HG03135 (cell line): Measurements from ENCODE around the gene SOWAHC.

ENCODE experiments used
- ATAC-seq: cut with Tn5 transposase; IDR thresholded peaks from one replicate; pipeline ENCODE4 v1.9.1; 2021; ENCODE audit warnings: mild to moderate bottlenecking, moderate library complexity; ENCODE audit not compliant: unreplicated experiment

Gene SOWAHC

GRCh38 chr2:109645412-109646184 lies 31.4 kb downstream of the SOWAHC start:
- ATAC-seq = no peak

GRCh38 chr2:109646961-109647360 lies 32.8 kb downstream of the SOWAHC start:
- ATAC-seq = no peak

- no peak for ATAC-seq
These were observed 33.5 kb downstream of the SOWAHC start for GRCh38 chr2:109647636-109648035.

- no peak for ATAC-seq
These were observed 33.9 kb downstream of the SOWAHC start for GRCh38 chr2:109648041-109648527.

GRCh38 chr2:109649736-109650695 lies 35.9 kb downstream of the SOWAHC start:
- ATAC-seq = no peak

GRCh38 chr2:109654326-109655050 lies 40.3 kb downstream of the SOWAHC start:
- no peak for ATAC-seq

- ATAC-seq = no peak
These were observed 41.1 kb downstream of the SOWAHC start for GRCh38 chr2:109655287-109655686.

GRCh38 chr2:109659396-109660045 lies 45.4 kb downstream of the SOWAHC start:
- ATAC-seq = no peak

- ATAC-seq = no peak
These were observed 46.1 kb downstream of the SOWAHC start for GRCh38 chr2:109660046-109660860.

- no peak for ATAC-seq
These were observed 48.7 kb downstream of the SOWAHC start for GRCh38 chr2:109662889-109663288.

- no peak for ATAC-seq
These were observed 49.6 kb downstream of the SOWAHC start for GRCh38 chr2:109663721-109664120.

- no peak for ATAC-seq
These were observed 52.3 kb downstream of the SOWAHC start for GRCh38 chr2:109666466-109666865.
